Retinal pigment epithelial cell (primary cell): ENCODE measurements around the gene HSPBAP1.
"Not testable (repeated sequence)": the region's sequence is repeated elsewhere in the genome, so short reads cannot be mapped to it uniquely, and the experiment has no call there.

Experiments used
- DNase-seq: peaks from one replicate; pipeline ENCODE4 v3.0.0-alpha.2; 2010; ENCODE audit warnings: low read depth
- H3K4me3 ChIP-seq: 2 replicates; pipeline ENCODE4 v1.5.1; 2011; ENCODE audit warnings: mild to moderate bottlenecking, low read length, control low read depth, moderate library complexity
- TF ChIP-seq, protein P1 (sequence below): conservative IDR thresholded peaks from 2 replicates; pipeline ENCODE4 v1.5.1; 2011; ENCODE audit warnings: low read depth, low read length, control low read depth, inconsistent platforms

The HSPBAP1 gene

DNA sequence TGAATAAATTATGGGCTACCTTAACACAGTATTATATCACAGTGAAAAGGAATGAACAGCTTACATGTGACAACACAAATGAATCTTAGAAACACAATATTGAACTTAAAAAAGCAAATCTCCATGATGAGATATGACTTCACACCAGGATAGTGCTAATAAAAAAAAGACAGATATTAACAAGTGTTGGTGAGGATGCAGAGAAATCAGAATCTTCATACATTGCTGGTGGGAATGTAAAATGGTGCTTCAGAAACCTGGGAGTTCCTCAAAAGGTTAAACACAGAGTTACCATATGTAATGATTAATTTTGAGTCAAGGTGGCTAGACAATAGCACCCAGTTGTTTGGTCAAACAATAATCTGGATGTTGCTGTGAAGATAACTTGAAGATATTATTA lies 51.4 kb downstream of the HSPBAP1 start:
- TF ChIP-seq, protein P1, sequence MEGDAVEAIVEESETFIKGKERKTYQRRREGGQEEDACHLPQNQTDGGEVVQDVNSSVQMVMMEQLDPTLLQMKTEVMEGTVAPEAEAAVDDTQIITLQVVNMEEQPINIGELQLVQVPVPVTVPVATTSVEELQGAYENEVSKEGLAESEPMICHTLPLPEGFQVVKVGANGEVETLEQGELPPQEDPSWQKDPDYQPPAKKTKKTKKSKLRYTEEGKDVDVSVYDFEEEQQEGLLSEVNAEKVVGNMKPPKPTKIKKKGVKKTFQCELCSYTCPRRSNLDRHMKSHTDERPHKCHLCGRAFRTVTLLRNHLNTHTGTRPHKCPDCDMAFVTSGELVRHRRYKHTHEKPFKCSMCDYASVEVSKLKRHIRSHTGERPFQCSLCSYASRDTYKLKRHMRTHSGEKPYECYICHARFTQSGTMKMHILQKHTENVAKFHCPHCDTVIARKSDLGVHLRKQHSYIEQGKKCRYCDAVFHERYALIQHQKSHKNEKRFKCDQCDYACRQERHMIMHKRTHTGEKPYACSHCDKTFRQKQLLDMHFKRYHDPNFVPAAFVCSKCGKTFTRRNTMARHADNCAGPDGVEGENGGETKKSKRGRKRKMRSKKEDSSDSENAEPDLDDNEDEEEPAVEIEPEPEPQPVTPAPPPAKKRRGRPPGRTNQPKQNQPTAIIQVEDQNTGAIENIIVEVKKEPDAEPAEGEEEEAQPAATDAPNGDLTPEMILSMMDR = no peak
- no peak for DNase-seq

DNA sequence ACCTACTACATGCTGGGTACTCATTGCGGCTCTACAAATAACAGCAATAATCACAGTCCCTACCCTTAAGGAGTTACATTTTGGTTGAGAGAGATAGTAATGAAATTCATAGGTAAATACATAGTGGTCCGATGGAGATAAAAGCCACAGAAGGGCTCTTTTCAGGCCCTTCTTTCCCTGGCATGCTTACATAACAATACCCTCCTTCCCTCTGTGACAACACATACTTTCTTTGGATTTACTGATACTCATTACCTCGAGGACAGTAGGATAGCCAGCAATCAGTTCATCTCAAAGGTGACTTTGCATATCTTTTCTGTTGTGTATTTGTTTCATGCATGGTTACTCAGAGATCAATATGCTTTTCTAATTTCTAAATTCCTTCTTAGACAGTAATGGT lies 54.5 kb downstream of the HSPBAP1 start:
- TF ChIP-seq, protein P1 = no peak
- no peak overlapping the region for H3K4me3 ChIP-seq
- no peak for DNase-seq

More for the DNA sequence above, 51.4 kb downstream of the HSPBAP1 start:
- H3K4me3 ChIP-seq = no peak overlapping the region

DNA sequence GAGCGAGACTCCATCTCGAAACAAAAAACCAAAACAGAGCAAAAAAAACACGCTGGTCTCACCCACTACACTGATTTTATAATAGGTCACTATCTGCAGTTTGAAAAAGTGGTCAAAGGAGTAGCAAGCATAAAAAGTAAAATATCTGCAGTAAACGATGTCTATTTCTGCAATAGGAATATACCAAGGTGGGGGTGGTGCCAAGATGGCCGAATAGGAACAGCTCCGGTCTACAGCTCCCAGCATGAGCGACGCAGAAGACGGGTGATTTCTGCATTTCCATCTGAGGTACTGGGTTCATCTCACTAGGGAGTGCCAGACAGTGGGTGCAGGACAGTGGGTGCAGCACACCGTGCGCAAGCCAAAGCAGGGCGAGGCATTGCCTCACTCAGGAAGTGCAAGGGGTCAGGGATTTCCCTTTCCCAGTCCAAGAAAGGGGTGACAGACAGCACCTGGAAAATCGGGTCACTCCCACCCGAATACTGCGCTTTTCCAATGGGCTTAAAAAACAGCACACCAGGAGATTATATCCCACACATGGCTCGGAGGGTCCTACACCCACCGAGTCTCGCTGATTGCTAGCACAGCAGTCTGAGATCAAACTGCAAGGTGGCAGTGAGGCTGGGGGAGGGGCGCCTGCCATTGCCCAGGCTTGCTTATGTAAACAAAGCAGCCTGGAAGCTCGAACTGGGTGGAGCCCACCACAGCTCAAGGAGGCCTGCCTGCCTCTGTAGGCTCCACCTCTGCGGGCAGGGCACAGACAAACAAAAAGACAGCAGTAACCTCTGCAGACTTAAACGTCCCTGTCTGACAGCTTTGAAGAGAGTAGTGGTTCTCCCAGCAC lies 60.7 kb downstream of the HSPBAP1 start:
- not testable (repeated sequence) for H3K4me3 ChIP-seq, DNase-seq

DNA sequence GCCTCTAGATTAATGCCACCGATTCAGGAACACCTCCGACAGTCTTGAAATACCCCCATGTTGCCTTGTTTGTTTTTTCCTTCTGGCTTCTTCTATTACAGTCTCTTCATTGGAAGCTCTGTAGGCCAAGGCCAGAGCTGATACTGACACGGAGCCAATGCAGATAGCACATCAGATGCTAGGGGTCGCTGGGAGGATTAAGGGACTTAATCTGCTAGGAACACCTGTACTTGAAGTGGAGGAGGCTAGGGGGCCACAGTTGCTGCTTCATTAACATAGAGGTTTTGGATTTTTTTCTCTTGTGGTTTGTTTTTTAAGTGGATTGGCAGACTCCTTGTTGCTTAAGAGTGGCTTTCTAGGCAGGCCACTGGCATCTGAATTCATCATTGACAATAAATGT lies 63.4 kb downstream of the HSPBAP1 start:
- TF ChIP-seq, protein P1 = no peak
- no peak for DNase-seq
- no peak overlapping the region for H3K4me3 ChIP-seq

DNA sequence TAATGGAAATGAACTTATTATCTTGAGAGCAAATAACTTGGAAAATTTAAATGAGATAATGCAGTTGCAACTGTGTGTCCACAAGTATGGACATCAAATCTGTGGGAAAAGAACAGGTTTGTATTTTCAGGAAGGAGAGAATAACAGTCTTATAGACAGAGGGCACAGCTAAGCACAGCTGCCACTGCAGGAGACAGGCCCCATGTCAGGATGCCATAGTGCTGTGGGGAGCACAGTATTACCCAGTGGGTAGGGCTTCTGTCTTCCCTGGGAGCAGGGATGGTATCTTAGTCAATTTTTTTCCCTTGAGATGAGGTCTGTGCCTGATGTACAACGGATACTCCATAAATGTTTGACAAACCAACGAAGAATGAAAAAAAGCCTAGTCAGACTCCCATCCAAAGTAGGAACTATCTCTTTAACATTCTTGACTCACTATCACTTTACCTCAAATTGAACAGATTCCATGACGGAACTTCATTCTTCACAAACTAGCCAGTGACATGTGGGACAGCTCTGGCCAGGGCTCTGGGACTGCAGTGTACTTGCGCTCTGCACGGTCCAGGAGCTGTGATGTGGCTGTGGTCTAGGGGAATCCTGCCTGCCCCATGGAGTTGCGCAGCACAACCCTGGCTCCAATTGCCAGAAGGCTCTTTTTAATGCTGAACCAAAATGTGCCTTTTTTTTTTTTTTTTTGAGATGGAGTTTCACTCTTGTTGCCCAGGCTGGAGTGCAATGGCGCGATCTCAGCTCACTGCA lies 64.7 kb downstream of the HSPBAP1 start:
- DNase-seq = no peak
- H3K4me3 ChIP-seq = no peak overlapping the region
- TF ChIP-seq, protein P1 = no peak

DNA sequence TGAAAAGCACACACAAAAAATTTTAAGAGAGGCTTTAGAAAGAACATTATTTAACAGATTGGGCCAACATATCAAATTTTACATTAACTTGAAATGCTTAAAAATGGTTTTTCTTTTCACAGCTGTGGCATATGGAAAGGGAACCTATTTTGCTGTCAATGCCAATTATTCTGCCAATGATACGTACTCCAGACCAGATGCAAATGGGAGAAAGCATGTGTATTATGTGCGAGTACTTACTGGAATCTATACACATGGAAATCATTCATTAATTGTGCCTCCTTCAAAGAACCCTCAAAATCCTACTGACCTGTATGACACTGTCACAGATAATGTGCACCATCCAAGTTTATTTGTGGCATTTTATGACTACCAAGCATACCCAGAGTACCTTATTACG lies 65.4 kb downstream of the HSPBAP1 start:
- H3K4me3 ChIP-seq = no peak overlapping the region
- no peak for DNase-seq
- TF ChIP-seq, protein P1 = no peak

DNA sequence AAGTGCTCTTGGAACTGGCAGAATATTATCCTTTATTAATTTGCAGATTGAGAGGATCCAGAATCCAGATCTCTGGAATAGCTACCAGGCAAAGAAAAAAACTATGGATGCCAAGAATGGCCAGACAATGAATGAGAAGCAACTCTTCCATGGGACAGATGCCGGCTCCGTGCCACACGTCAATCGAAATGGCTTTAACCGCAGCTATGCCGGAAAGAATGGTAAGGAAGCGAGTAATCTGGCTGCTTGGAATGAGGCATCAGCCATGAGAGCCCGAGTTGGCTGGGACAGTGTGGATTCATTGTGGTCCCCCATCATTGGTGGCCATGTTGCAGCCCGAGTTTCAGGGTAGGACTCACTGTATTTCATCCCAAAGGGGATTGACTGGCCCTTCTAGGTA lies 65.9 kb downstream of the HSPBAP1 start:
- no peak for DNase-seq
- no peak overlapping the region for H3K4me3 ChIP-seq
- TF ChIP-seq, protein P1 = no peak
